Muscle layer of colon (tissue), 2 donors: Measurements from ENCODE around the gene RAD9B.
"Not testable (repeated sequence)": the region's sequence is repeated elsewhere in the genome, so short reads cannot be mapped to it uniquely, and the experiment has no call there.

Experiments
- H3K27ac ChIP-seq: one replicate; pipeline ENCODE4 v1.7.0; 2013; ENCODE audit warnings: low read depth, mild to moderate bottlenecking, low read length, moderate library complexity
- H3K27me3 ChIP-seq, 2 donors: one replicate each; pipeline ENCODE4 v1.7.0; 2013; ENCODE audit warnings: low read length in 2 of 2, mild to moderate bottlenecking in 2 of 2; ENCODE audit not compliant: insufficient read depth in 2 of 2, control insufficient read depth in 1 of 2
- H3K36me3 ChIP-seq: one replicate; pipeline ENCODE4 v1.7.0; 2013; ENCODE audit warnings: mild to moderate bottlenecking, low read length; ENCODE audit not compliant: insufficient read depth
- H3K4me1 ChIP-seq: one replicate; pipeline ENCODE4 v1.7.0; 2013; ENCODE audit warnings: mild to moderate bottlenecking, low read length; ENCODE audit not compliant: insufficient read depth
- H3K4me3 ChIP-seq, 2 donors: one replicate each; pipeline ENCODE4 v1.7.0; 2013; ENCODE audit warnings: low read length in 2 of 2, low read depth in 1 of 2, mild to moderate bottlenecking in 1 of 2, moderate library complexity in 1 of 2
- H3K9ac ChIP-seq: one replicate; pipeline ENCODE4 v1.7.0; 2013; ENCODE audit warnings: low read length
- H3K9me3 ChIP-seq: one replicate; pipeline ENCODE4 v1.7.0; 2013; ENCODE audit warnings: mild to moderate bottlenecking, low read length
- donor health status: abdominal sarcoma.
- donor health status: Adenocarcinoma of cecum.

RAD9B gene

DNA sequence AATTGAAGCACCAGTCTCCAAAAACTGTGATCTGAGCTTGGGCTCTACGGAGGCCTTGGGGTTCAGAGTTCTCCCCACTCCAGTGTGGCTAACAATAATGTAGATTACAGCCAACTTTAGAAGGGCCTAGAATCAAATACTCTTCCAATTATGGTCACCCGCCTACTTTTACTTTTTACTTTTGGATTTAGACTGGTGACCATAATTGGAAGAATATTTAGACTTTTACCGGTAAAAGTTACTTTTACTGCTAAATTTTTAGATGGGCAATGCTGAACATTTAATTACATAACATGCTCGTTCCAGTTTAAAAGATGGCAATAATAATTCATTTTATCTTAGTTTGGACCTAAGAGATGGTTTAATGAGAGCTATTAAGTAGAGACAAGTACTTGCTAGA lies 41.8 kb downstream of the RAD9B start:
- peaks cover 46% of the 10 kb centered on the region for H3K4me1 ChIP-seq
- H3K27ac ChIP-seq: peak overlapping the region; percentile 78
- H3K4me3 ChIP-seq: peak overlapping the region in 1 of 2 donors; percentile 1
- H3K9me3 ChIP-seq: no peaks in the 10 kb centered on the region
- H3K36me3 ChIP-seq: peaks cover 7% of the 10 kb centered on the region
- no peak overlapping the region for H3K9ac ChIP-seq
- no peaks in the 10 kb centered on the region for H3K27me3 ChIP-seq

DNA sequence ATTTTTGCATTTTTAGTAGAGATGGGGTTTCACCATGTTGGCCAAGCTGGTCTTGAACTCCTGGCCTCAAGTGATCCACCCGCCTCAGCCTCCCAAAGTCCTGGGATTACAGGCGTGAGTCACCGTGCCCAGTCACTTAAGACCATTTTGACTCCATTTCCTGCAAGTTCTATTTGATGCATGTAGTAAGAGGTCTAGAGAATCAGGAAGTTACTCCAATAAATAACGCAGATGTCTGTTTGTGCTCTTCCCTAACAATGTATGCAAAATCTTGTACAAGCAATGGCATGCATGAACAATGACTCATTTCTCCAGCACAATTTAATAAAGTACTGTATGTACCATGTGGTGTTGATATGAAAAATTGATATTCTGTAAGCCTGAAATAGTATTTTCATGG lies 43.1 kb downstream of the RAD9B start:
- H3K27ac ChIP-seq, H3K9me3 ChIP-seq, H3K36me3 ChIP-seq, H3K27me3 ChIP-seq, H3K9ac ChIP-seq, H3K4me3 ChIP-seq: not testable (repeated sequence)
- peaks cover 56% of the 10 kb centered on the region for H3K4me1 ChIP-seq

DNA sequence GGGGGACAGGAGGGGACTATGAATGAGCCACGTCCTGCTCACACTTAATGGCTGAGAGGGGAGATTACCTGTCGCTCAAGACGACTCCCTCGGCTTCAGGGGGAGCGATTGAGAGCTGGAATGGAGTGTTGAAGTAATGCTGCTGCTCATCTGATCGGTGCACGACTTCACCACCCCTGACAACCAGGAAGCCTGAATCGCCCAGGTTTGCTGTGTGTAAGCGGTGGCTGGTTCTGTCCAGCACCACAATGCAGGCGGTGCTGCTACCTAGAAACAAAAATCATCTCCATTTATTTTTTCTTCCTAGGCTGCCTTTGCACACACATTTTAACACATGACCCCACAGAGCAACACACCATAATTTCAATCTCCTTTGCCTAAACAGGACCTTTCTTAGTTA lies 43.7 kb downstream of the RAD9B start:
- Histone ChIP-seq H3K36me3 (no peaks in the 10 kb centered on the region), H3K27me3 (no peaks in the 10 kb centered on the region), H3K9me3 (no peaks in the 10 kb centered on the region), H3K4me1 (peaks cover 56% of the 10 kb centered on the region), H3K4me3 (no peak overlapping the region), H3K27ac (no peak overlapping the region), H3K9ac (no peak overlapping the region)

DNA sequence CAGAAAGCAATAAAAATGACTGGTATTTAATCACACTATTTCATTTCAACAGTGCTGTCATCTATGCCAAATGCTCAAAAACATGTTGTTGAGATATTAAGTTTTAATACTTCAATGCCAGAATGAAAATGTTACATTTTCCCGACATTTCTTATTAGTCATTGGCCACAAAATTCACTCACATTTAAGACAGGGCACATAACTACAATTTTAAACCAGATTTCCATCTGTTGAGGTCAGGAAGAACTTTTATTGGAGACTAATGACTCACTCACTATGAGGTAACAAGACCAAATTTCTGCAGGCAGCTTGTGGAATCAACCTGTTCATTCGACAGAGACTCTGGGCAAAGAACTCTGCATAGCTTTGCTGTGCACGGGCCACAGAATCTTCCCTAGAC lies 44.2 kb downstream of the RAD9B start:
- peaks cover 56% of the 10 kb centered on the region for H3K4me1 ChIP-seq
- H3K9me3 ChIP-seq: no peaks in the 10 kb centered on the region
- no peaks in the 10 kb centered on the region for H3K36me3 ChIP-seq
- no peak overlapping the region for H3K9ac ChIP-seq
- peak overlapping the region; percentile 10 for H3K27ac ChIP-seq
- no peak overlapping the region for H3K4me3 ChIP-seq
- H3K27me3 ChIP-seq: no peaks in the 10 kb centered on the region

DNA sequence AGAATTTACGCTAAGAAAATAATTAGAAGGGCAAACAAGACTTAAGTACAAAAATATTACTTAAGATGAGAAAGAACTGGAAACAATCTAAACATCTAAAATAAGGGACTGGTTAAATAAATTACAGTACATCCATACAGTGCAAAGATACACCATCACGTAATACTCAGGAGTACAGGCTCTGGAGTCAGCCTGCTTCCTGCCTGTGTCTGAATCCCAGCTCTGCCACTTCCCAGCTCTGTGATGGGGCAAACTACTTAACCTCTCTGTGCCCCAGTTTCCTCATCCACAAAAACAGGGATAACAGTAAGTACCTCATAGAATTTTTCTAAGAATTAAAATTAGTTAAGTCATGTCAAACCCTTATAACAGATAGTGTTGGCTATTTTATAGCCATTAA lies 45.0 kb downstream of the RAD9B start:
- Histone ChIP-seq H3K27me3 (no peaks in the 10 kb centered on the region), H3K9ac (no peak overlapping the region), H3K36me3 (no peaks in the 10 kb centered on the region), H3K4me3 (no peak overlapping the region), H3K9me3 (no peaks in the 10 kb centered on the region), H3K27ac (no peak overlapping the region), H3K4me1 (peaks cover 56% of the 10 kb centered on the region)

DNA sequence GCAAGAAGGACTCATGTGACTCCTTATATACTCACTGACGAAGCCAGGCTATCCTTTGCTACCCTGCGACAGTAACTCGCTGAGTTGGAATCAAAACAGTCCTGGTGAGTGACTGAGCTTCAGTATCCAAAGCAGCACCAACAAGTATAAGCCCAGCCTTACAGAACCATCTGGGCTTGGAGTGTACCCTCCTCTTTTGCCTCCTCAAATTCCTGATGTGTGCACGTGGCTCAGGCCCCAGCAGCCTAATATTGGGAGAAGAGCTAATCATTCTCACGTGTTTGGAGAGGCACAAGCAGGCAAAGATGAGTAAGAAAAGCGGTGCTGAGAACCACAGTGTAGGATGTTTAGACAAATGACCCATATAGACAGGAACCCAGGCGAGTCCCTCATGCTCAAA lies 46.5 kb downstream of the RAD9B start:
- peaks cover 45% of the 10 kb centered on the region for H3K4me1 ChIP-seq
- no peaks in the 10 kb centered on the region for H3K27me3 ChIP-seq
- no peak overlapping the region for H3K9ac ChIP-seq
- H3K36me3 ChIP-seq: no peaks in the 10 kb centered on the region
- H3K4me3 ChIP-seq: no peak overlapping the region
- no peaks in the 10 kb centered on the region for H3K9me3 ChIP-seq
- H3K27ac ChIP-seq: peak overlapping the region; percentile 36

DNA sequence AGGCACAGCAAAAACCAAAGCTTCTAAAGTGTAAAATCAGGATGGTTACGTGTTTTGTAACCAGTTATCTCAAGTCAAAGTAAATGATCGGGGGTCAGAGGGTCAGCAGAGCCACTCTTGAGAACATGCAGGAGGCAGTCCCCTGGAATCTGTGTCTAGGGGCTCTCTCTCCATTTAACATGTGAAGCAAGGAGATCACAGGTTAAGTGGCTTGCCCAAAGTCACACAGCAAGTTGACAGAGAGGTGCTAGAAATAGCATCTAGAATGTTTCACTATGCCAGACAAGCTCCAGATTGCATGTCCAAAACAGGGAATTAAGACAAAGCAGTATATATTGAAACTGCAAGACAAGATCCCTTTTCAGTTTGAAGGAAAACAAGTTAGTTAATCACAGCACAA lies 47.6 kb downstream of the RAD9B start:
- Histone ChIP-seq H3K9ac (no peak overlapping the region), H3K9me3 (no peaks in the 10 kb centered on the region), H3K36me3 (no peaks in the 10 kb centered on the region), H3K4me1 (peaks cover 44% of the 10 kb centered on the region), H3K27ac (peak overlapping the region; percentile 3), H3K27me3 (no peaks in the 10 kb centered on the region), H3K4me3 (no peak overlapping the region)

DNA sequence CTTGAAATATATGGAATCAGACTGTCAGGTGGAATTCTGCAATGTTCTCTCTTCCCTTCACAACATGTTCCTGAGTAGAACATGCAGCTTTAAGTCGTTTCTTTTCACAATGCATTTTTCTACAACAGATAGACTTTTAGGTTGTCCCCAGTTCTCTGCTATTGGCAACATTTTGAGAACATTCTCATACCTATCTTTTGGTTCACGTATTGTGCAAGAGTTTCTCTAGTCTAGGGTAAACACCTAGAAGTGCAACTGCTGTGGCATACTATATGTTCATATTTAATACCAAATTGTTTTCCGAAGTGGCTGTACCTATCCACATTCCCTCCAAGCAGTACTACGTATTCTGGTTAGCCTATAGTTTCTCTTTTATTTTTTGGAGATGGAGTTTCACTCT lies 48.9 kb downstream of the RAD9B start:
- no peaks in the 10 kb centered on the region for H3K36me3 ChIP-seq
- no peak overlapping the region for H3K9ac ChIP-seq
- H3K4me1 ChIP-seq: peaks cover 46% of the 10 kb centered on the region
- no peak overlapping the region for H3K27ac ChIP-seq
- H3K4me3 ChIP-seq: no peak overlapping the region
- H3K9me3 ChIP-seq: no peaks in the 10 kb centered on the region
- no peaks in the 10 kb centered on the region for H3K27me3 ChIP-seq
